Cerebellar cortex (tissue), 1 donor: ENCODE data around the gene VGLL4.

Experiments used
- DNase-seq: peaks from one replicate; pipeline ENCODE4 v3.0.0-alpha.2; 2015; ENCODE audit warnings: low spot score

The VGLL4 gene

DNA sequence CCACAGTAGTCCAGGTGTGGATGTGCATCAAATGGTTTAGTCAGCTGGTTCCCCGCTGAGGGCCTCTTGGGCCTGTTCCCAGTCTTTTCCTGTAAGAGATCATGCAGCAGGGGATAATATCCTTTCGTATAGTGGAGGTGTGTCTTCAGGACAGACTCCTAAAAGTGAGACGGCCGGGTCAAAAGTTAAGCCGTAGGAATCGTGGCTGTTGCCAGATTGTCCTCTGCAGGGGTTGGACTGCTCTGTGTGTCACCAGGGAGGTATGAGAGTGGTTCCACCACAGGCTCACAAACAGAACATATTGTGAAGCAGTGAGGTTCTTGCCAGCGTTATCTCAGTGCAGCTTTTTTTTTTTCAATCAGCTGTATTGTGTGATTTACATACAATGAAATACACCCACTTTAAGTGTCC is 95.0 kb downstream of the VGLL4 start:
- peak; percentile 70 for DNase-seq

DNA sequence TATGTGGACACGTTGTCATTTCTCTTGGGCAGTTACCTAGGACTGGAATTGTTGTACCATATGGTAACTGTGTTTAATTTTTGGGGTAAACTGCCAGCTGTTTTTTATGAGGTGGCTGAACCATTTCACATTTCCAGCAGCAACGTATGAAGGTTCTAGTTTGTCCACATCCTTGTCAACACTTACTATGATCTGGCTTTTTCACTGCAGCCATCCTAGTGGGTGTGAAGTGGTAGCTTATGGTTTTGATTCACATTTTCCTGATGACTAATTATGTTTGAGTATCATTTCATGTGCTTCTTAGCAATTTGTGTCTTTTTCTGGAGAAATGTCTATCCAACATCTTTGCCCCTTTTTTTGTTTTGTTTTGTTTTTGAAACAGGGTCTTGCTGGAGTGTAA is 96.2 kb downstream of the VGLL4 start:
- DNase-seq: no peak

GRCh38 chr3:11546657-11547302 is 96.9 kb downstream of the VGLL4 start:
- DNase-seq: no peak

- no peak for DNase-seq
Observed at GRCh38 chr3:11545186-11545851, 98.4 kb downstream of the VGLL4 start.

- no peak for DNase-seq
Observed at GRCh38 chr3:11544412-11545181, 99.1 kb downstream of the VGLL4 start.

- DNase-seq: no peak
Observed at GRCh38 chr3:11543948-11544387, 99.7 kb downstream of the VGLL4 start.

DNA sequence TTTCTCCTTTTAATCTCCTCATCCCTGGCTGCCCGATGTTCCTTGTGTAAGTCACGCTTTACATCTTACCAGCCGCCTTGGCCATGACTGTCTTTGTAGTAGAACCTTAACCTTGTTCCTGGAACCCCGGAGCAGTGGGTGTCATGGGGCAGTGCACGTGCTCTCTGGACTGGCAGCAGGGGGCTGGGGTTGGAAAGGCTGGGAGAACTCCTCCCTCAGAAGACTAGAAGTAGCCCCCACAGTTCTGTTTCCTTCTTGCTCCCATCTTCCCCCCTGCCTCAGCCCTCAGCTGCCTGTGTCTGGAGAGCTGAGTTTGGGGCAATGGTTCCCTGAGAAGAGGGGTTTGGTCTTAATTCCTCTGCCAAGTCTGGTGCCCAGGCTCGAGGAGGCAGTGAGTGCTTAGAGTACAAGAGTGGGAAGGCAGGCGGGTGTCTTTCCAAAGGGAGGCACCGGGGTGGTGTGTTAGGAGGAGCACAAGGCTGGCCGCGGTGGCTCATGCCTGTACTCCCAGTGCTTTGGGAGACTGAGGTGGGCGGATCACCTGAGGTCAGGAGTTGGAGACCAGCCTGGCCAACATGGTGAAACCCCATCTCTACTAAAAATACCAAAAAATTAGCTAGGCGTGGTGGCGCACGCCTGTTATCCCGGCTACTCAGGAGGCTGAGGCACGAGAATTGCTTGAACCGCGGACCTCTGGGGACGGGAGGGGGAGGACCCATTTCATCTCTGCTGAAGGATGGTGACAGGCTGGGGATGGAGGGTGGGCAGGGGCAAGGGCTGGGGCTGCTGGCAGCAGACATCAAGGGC is 100.4 kb downstream of the VGLL4 start:
- DNase-seq: no peak

DNA sequence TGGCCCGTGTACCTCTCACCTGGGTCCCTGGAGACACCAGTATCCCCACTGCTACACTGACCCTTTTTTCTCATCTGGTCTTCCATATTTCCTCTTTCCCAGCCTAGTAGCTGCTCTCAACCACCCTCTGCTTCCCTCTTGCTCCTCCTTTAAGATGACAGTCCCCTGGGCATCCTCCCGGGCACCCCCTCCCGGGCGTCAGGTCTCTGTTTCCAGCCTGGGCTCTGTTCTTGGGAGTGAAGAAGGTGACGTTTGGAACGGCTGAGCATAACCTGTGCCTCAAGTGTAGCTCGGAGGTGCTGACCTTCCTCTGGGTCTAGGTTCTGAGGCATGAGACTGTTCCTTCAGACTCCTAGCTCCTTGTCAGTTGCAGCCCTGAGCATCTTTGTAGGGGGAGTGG is 101.2 kb downstream of the VGLL4 start:
- DNase-seq: no peak

DNA sequence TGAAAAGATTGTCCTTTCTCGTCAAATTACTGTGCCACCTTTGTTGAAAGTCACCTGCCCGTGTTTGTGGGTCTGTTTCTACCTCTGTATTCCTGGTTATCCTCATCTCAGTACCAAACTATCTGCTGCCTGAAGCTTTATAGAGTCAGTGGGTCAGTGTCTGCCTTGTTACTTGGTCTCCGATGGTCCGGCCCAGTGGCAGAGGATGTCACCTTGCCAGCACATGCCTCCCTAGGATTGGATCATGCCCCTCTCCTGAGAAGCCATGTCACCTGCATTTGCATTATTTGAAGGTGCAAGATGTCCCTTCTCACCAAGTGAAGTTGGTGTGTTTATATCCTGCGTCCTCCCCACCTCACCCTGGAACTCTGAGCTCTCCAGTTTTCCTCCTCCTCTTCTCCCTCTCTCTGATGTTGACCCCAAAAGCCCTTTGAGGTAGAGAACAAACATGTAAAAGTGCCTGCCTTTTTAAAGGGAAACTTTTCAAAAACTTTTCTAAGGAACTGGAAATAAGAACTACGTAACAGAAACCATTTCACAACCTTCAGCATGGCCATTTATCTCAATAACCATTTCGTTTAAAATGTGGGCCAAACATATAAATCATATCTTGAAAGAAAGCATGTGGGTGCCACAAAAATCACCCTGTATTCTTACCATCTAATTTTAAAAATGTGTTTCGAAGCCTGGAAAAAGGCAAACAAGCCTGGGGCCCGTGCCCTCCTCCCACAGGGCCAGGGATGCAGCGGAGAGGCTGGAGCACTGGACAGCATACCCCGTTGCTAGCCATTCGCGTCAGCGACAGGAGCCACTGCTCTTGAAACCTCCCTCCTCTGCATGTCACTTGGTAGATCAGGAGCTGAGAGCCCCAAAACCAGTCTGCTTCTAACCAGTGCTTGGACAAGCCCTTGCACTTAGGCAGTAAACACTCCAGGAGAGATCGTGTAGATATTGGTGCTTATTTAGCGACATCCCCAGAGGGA is 102.1 kb downstream of the VGLL4 start:
- DNase-seq: no peak

- no peak for DNase-seq
Observed at GRCh38 chr3:11539677-11540076, 104.0 kb downstream of the VGLL4 start.

- no peak for DNase-seq
Observed at GRCh38 chr3:11539218-11539617, 104.5 kb downstream of the VGLL4 start.

DNA sequence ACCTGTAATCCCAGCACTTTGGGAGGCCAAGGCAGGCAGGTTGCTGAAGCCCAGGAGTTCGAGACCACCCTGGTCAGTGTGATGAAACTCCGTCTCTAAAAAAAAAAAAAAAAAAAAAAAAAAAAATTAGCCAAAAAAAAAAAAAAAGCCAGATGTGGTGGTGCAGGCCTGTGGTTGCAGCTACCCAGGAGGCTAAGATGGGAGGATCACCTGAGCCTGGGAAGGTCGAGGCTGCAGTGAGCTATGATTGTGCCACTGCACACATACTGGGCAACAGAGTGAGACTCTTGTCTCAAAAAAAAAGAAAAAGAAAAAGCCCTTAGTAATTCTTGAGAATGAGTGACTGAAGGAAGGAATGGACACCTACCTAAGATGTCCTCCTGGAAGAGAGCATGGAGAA is 105.1 kb downstream of the VGLL4 start:
- DNase-seq: no peak

DNA sequence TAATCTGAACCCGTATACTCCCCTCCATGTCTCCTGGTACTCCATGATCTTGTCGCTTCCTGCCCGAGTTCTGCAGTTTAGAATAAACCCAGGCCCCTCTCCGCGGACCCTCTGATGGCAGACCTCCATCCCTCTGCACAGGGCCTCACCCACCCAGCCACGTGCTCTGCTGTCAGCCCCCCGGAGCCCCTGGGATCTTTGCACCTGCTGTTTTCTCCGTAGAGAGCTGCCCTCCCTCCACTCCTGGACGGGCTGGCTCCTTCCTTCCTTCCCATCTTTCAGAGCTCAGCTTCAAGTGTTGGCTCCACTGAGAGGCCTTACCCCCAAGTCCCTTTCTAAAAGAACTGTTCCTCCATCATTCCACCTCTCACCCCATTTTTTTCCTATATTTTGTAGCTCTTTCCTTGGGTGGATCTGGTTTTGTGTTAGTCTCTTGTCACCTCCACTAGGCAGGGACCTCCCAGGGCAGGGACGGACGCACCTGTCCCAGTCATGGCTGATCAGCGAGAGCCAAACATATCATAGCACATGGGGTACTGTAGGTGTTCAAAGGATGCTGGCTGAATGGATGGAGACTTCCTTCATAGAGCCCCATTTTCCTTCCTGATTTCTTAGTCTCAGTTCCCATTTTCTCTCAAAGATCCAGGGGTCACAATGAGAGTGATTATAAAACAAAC is 106.6 kb downstream of the VGLL4 start:
- DNase-seq: no peak

DNA sequence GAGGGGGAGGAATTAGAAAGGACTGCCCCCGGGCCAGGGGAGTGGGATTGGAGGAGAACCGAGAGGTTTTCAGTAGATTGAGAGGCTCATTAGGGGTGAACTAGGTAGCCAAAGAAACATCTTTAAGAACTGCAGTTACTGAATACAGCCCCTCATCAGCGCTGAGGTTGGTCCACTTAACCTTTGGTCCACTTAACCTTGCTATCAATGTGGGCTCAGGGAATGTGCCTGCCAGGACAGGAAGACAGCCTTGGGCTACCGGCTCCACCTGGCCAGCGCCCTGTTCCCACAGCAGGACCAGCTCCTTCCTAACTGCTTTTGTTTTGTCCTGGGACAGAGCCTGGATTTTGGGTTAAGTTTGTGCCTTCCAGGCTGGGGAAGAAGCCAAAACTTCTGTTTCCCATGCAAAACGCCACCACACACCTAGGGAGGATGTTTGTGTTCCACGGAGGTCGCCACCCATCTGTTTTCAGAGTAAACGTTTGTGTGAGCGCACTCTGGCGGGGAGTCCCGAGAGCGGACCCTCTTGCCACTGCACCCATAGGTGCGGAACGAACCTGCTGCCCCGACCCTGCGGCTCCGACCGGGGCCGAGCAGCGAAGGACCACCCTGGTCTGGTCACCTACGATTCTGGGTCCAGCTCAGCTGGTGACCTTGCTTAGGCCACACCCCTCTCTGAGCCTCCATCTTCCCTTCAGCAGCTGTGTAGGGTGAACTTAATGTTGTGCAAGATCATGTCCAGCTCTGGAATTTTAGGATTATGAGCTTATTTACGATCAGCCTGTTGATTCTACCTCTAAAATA is 107.4 kb downstream of the VGLL4 start:
- DNase-seq: no peak

DNA sequence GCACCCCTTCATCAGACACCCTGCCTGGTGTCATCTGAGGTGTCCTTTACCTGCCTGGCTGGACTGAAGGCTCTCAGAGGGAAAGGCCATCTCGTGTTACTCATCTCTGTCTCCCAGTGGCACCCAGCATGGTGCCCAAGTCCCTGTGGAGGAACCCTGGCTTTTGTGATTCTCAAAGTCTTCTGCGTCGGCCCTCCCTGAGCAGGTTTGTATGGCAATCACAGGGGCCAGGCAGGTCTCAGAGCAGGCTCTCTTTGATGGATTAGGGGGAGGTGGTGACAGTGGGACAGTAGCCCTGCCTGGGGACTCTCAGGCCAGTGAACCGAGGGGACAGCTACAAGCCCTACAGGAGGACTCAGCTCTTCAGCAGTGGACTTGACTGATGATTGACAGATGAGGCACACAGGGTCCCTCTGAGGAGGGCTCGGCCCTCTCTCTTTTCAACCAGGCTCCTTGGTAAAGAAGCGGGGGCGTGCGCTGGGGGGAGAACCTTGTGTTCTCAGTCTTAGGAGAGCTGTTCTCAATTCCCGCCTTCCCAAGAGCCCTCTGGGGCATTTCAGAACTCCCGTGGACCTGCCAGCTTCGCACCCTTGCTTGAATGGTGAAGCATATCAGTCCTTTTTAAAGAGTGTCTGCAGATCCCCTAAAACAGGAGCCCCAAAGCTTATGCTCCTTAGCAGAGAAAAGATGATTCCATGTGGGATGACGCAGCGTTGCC is 108.3 kb downstream of the VGLL4 start:
- DNase-seq: no peak

GRCh38 chr3:11534793-11535101 is 109.0 kb downstream of the VGLL4 start:
- DNase-seq: no peak

DNA sequence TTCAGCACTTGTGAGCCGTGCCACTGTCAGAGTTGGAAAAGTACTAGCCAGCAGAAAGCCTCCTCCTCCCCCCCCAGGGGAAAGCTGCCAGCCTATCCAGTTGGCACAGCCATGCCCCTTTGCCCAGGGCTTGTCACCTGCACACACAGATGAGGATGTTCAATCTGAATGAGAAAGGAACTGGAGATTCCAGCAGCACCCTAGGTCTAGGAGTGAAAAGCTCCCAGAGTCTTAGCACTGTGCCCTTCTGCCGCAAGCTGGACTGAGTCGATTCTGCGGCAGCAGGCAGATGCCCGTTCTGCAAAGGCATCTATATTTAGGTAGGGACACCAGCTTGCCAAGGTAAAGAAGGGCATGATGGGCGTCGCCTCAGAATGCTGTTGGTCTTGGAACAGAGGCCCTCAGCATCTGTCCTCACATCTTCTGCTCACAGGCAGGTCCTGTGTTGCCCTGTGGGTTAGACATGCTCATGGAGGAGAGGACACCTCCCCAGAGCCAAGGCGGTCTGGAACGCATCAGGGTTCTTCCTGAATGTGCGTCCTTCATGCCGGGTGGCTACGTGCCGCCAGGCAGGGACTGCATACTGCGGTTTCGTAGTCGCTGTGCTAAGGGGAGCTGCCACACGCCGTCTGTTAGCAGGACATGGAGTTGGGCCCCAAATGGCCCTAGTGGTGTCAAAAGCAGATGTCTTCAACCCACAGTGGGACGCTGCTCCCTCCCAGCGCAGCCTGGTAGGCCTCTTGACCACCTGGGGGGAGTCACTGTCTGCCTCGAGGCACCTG is 109.5 kb downstream of the VGLL4 start:
- peak; percentile 80 for DNase-seq

- no peak for DNase-seq
Observed at GRCh38 chr3:11532931-11533391, 110.8 kb downstream of the VGLL4 start.
